H9 (cell line): ENCODE results near the gene DDA1. TPM values are rescaled to one million over a fixed set of nuclear protein-coding genes. Genes with fewer than 3 reads are reported as not detected.

Source experiments
- DNase-seq: peaks from one replicate; pipeline ENCODE4 v3.0.0-alpha.2; 2017
- H2AFZ ChIP-seq: one replicate; pipeline ENCODE4 v1.6.1; 2013; ENCODE audit warnings: mild to moderate bottlenecking, low read length, control low read depth, moderate library complexity
- H2AK5ac ChIP-seq: 2 replicates; pipeline ENCODE4 v1.6.1; 2013; ENCODE audit warnings: low read length, control low read depth, mixed read lengths; ENCODE audit not compliant: insufficient read length
- H2BK120ac ChIP-seq: one replicate; pipeline ENCODE4 v1.6.1; 2013; ENCODE audit warnings: low read depth, mild to moderate bottlenecking, low read length, control low read depth, inconsistent platforms; ENCODE audit not compliant: poor library complexity, severe bottlenecking
- H2BK12ac ChIP-seq: 2 replicates; pipeline ENCODE4 v1.6.1; 2013; ENCODE audit warnings: low read length, control low read depth, mixed read lengths, low read depth; ENCODE audit not compliant: insufficient read length
- H2BK15ac ChIP-seq: 2 replicates; pipeline ENCODE4 v1.6.1; 2013; ENCODE audit warnings: low read depth, low read length, control low read depth
- H2BK20ac ChIP-seq: one replicate; pipeline ENCODE4 v1.6.1; 2013; ENCODE audit warnings: low read depth, mild to moderate bottlenecking, low read length, control low read depth, inconsistent platforms; ENCODE audit not compliant: poor library complexity, severe bottlenecking
- H2BK5ac ChIP-seq: 2 replicates; pipeline ENCODE4 v1.6.1; 2013; ENCODE audit warnings: low read length, control low read depth, mixed read lengths; ENCODE audit not compliant: insufficient read length
- H3K14ac ChIP-seq: 2 replicates; pipeline ENCODE4 v1.6.1; 2013; ENCODE audit warnings: low read length, control low read depth; ENCODE audit not compliant: insufficient read depth
- H3K18ac ChIP-seq: 2 replicates; pipeline ENCODE4 v1.6.1; 2013; ENCODE audit warnings: low read depth, mild to moderate bottlenecking, mixed read lengths, low read length, control low read depth; ENCODE audit not compliant: insufficient read length
- H3K23ac ChIP-seq: 2 replicates; pipeline ENCODE4 v1.6.1; 2013; ENCODE audit warnings: low read length, control low read depth, mixed read lengths, low read depth; ENCODE audit not compliant: insufficient read length
- H3K23me2 ChIP-seq: 2 replicates; pipeline ENCODE4 v1.6.1; 2013; ENCODE audit warnings: low read depth, mild to moderate bottlenecking, mixed read lengths, low read length, control low read depth; ENCODE audit not compliant: insufficient read length, poor library complexity, severe bottlenecking
- H3K27ac ChIP-seq: 2 replicates; pipeline ENCODE4 v1.5.1; 2013; ENCODE audit warnings: low read length, control low read depth, mixed read lengths, low read depth; ENCODE audit not compliant: insufficient read length
- H3K27me3 ChIP-seq: 2 replicates; pipeline ENCODE4 v1.6.1; 2013; ENCODE audit warnings: low read length, control low read depth, inconsistent platforms; ENCODE audit not compliant: insufficient read depth
- H3K4ac ChIP-seq: 2 replicates; pipeline ENCODE4 v1.6.1; 2013; ENCODE audit warnings: low read depth, mild to moderate bottlenecking, control low read depth, inconsistent platforms, low read length, moderate library complexity
- H3K4me1 ChIP-seq: 2 replicates; pipeline ENCODE4 v1.6.1; 2013; ENCODE audit warnings: low read length, control low read depth, inconsistent platforms; ENCODE audit not compliant: insufficient read depth
- H3K4me2 ChIP-seq: 2 replicates; pipeline ENCODE4 v1.6.1; 2013; ENCODE audit warnings: low read length, control low read depth, mixed read lengths; ENCODE audit not compliant: insufficient read length, insufficient read depth
- H3K56ac ChIP-seq: 2 replicates; pipeline ENCODE4 v1.6.1; 2013; ENCODE audit warnings: low read depth, mild to moderate bottlenecking, mixed read lengths, low read length, control low read depth; ENCODE audit not compliant: insufficient read length
- H3K79me1 ChIP-seq: 2 replicates; pipeline ENCODE4 v1.6.1; 2013; ENCODE audit warnings: low read depth, mild to moderate bottlenecking, moderate library complexity, low read length, control low read depth, inconsistent platforms; ENCODE audit not compliant: insufficient read depth, poor library complexity, severe bottlenecking
- H3K79me2 ChIP-seq: 2 replicates; pipeline ENCODE4 v1.6.1; 2013; ENCODE audit warnings: low read length, control low read depth, inconsistent platforms; ENCODE audit not compliant: insufficient read depth
- H3K9ac ChIP-seq: 2 replicates; pipeline ENCODE4 v1.6.1; 2013; ENCODE audit warnings: low read length, control low read depth, mixed read lengths; ENCODE audit not compliant: insufficient read length; ENCODE audit errors: extremely low read depth
- H3K9me3 ChIP-seq: one replicate; pipeline ENCODE4 v1.6.1; 2013; ENCODE audit warnings: low read depth, low read length, inconsistent platforms; ENCODE audit not compliant: control insufficient read depth
- H3T11ph ChIP-seq: one replicate; pipeline ENCODE4 v1.6.1; 2013; ENCODE audit warnings: mild to moderate bottlenecking, low read length, control low read depth, inconsistent platforms
- H4K20me1 ChIP-seq: one replicate; pipeline ENCODE4 v1.6.1; 2013; ENCODE audit not compliant: control insufficient read depth, insufficient read length, insufficient read depth
- H4K5ac ChIP-seq: 2 replicates; pipeline ENCODE4 v1.6.1; 2013; ENCODE audit warnings: low read depth, mild to moderate bottlenecking, mixed read lengths, low read length, control low read depth; ENCODE audit not compliant: insufficient read length
- H4K8ac ChIP-seq: replicated peaks from 2 replicates; pipeline ENCODE4 v1.6.1; 2013; ENCODE audit warnings: low read length, control low read depth, mixed read lengths, low read depth; ENCODE audit not compliant: insufficient read length
- H4K91ac ChIP-seq: 2 replicates; pipeline ENCODE4 v1.6.1; 2013; ENCODE audit warnings: low read depth, mild to moderate bottlenecking, moderate library complexity, mixed read lengths, low read length, control low read depth; ENCODE audit not compliant: insufficient read length
- H3K27ac Mint-ChIP-seq, 3 experiments: 2 replicates in 2 of 3; 3 replicates in 1 of 3; pipeline ENCODE4 v1.8.0; 2020 to 2021; ENCODE audit warnings: mixed read lengths in 3 of 3, mild to moderate bottlenecking in 1 of 3, moderate library complexity in 1 of 3
- H3K27me3 Mint-ChIP-seq: 2 replicates; pipeline ENCODE4 v1.8.0; 2021; ENCODE audit warnings: low read depth, mild to moderate bottlenecking, moderate library complexity, mixed read lengths
- H3K36me3 Mint-ChIP-seq, 3 experiments: 2 replicates in 2 of 3; 3 replicates in 1 of 3; pipeline ENCODE4 v1.8.0; 2020 to 2021; ENCODE audit warnings: low read depth in 3 of 3, mixed read lengths in 3 of 3; ENCODE audit not compliant: insufficient read depth in 1 of 3
- H3K4me1 Mint-ChIP-seq, 2 experiments: 2 replicates each; pipeline ENCODE4 v1.8.0; 2020; ENCODE audit warnings: mixed read lengths in 2 of 2
- H3K4me3 Mint-ChIP-seq, 2 experiments: 2 replicates in 1 of 2; 3 replicates in 1 of 2; pipeline ENCODE4 v1.8.0; 2020 to 2021; ENCODE audit warnings: mild to moderate bottlenecking in 2 of 2, mixed read lengths in 2 of 2, moderate library complexity in 1 of 2
- H3K9me3 Mint-ChIP-seq, 2 experiments: 2 replicates in 1 of 2; 3 replicates in 1 of 2; pipeline ENCODE4 v1.8.0; 2020; ENCODE audit warnings: mild to moderate bottlenecking in 2 of 2, mixed read lengths in 2 of 2, moderate library complexity in 1 of 2
- WGBS: extraction: QIAGEN DNeasy Blood & Tissue Kit; methylation state at CpG from one replicate; pipeline ENCODE4 v1.1.7; 2013; ENCODE audit warnings: missing lambda C conversion rate, low lambda C conversion rate, mixed read lengths; ENCODE audit not compliant: insufficient read length; ENCODE audit errors: extremely low coverage; 5-methylcytosine and 5-hydroxymethylcytosine counted together
- total RNA-seq: library from RNA; stranded (reverse); gene quantifications from 2 replicates; pipeline ENCODE4 v1.2.1, GENCODE V29; 2021
- TF ChIP-seq, protein P1 (sequence below): fragments of 200-600 bp; sonication (generic); conservative IDR thresholded peaks from 3 replicates; pipeline ENCODE4 v1.8.0; 2021; ENCODE audit warnings: antibody characterized with exemption, mild to moderate bottlenecking

DDA1 gene
- total RNA-seq, 1 experiment from 2014 or later: 45.7 TPM

DNA sequence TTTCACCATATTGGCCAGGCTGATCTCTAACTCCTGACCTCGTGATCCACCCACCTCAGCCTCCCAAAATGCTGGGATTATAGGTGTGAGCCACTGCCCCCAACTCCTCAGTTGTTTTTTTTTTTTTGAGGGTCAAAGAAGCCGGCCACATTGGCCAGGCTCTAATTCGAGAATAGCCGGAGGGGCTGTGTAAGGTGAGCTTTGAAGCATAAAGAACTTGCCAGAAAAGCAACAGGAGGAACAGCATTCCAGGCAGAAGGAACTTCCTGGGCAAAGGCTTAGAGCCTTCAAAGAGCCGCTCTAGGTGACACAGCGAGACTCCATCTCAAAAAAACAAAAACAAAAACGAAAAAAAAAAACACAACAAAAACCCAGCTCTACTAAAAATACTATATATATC is 43.3 kb upstream of the DDA1 start:
- H3K27ac Mint-ChIP-seq: no peak overlapping the region
- H4K5ac ChIP-seq: no peak overlapping the region
- H2BK15ac ChIP-seq: no peak overlapping the region
- H3K4me3 Mint-ChIP-seq: no peak overlapping the region
- no peak overlapping the region for H3T11ph ChIP-seq
- peaks cover 6 to 19% (median 16%) of the 10 kb centered on the region in 3 experiments for H3K36me3 Mint-ChIP-seq
- H2BK20ac ChIP-seq: no peak overlapping the region
- no peak overlapping the region for H3K9ac ChIP-seq
- no peaks in the 10 kb centered on the region; a peak in 1 of 5 replicates for H3K9me3 Mint-ChIP-seq
- no peaks in the 10 kb centered on the region for H3K27me3 ChIP-seq
- no peak overlapping the region for H3K18ac ChIP-seq
- no peak overlapping the region for H2BK120ac ChIP-seq
- no peak overlapping the region for H2BK12ac ChIP-seq
- H3K4me1 ChIP-seq: peaks cover 4% of the 10 kb centered on the region; the same call in 1 of the 2 replicates
- H3K27me3 Mint-ChIP-seq: peaks cover 1% of the 10 kb centered on the region
- H3K79me2 ChIP-seq: no peaks in the 10 kb centered on the region
- no CpG with 5 or more reads among the region's 7 CpGs for WGBS
- DNase-seq: no peak
- H4K8ac ChIP-seq: no peak overlapping the region
- no peak overlapping the region for H2AFZ ChIP-seq
- H4K20me1 ChIP-seq: no peaks in the 10 kb centered on the region
- H3K4ac ChIP-seq: no peak overlapping the region
- H3K4me1 Mint-ChIP-seq: peaks cover 15 to 28% of the 10 kb centered on the region in 2 experiments
- no peak overlapping the region for H3K27ac ChIP-seq
- H2BK5ac ChIP-seq: no peak overlapping the region
- H3K79me1 ChIP-seq: peaks cover 10% of the 10 kb centered on the region
- H3K4me2 ChIP-seq: no peak overlapping the region
- H3K14ac ChIP-seq: no peak overlapping the region
- H3K9me3 ChIP-seq: no peaks in the 10 kb centered on the region
- no peak overlapping the region for H3K23ac ChIP-seq
- H2AK5ac ChIP-seq: no peak overlapping the region
- TF ChIP-seq, protein P1, sequence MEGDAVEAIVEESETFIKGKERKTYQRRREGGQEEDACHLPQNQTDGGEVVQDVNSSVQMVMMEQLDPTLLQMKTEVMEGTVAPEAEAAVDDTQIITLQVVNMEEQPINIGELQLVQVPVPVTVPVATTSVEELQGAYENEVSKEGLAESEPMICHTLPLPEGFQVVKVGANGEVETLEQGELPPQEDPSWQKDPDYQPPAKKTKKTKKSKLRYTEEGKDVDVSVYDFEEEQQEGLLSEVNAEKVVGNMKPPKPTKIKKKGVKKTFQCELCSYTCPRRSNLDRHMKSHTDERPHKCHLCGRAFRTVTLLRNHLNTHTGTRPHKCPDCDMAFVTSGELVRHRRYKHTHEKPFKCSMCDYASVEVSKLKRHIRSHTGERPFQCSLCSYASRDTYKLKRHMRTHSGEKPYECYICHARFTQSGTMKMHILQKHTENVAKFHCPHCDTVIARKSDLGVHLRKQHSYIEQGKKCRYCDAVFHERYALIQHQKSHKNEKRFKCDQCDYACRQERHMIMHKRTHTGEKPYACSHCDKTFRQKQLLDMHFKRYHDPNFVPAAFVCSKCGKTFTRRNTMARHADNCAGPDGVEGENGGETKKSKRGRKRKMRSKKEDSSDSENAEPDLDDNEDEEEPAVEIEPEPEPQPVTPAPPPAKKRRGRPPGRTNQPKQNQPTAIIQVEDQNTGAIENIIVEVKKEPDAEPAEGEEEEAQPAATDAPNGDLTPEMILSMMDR: no peak
- peaks cover 5% of the 10 kb centered on the region for H3K23me2 ChIP-seq
- H4K91ac ChIP-seq: no peak overlapping the region
- no peak overlapping the region for H3K56ac ChIP-seq
